ENCODE data around the gene USP13. TPM values are rescaled to one million over a fixed set of nuclear protein-coding genes. Genes with fewer than 3 reads are reported as not detected.

The USP13 gene
- total RNA-seq, 4 donors from 2014 or later: 17.4 to 19.8 (median 18.2) TPM

- no peak overlapping the region for H3K27ac ChIP-seq
- no peak overlapping the region for H3K4me3 ChIP-seq
- intact Hi-C loops (cut with DNase I; ENCODE audit: low total_unique reads): no loop called here
- no peak for DNase-seq
- H3K4me1 ChIP-seq: no peaks in the 10 kb centered on the region
- H3K36me3 ChIP-seq: no peaks in the 10 kb centered on the region
- no peaks in the 10 kb centered on the region for H3K27me3 ChIP-seq
- no peaks in the 10 kb centered on the region for H3K9me3 ChIP-seq
- TF ChIP-seq POLR2A (IDR thresholded peaks at IDR 0.05) (no peak), CTCF (IDR thresholded peaks at IDR 0.05) (no peak)
These were observed 70.8 kb downstream of the USP13 start for GRCh38 chr3:179723617-179724016.

- TF ChIP-seq POLR2A (IDR thresholded peaks at IDR 0.05) (no peak), CTCF (IDR thresholded peaks at IDR 0.05) (no peak)
- Histone ChIP-seq H3K36me3 (no peaks in the 10 kb centered on the region), H3K4me1 (no peaks in the 10 kb centered on the region), H3K27me3 (no peaks in the 10 kb centered on the region), H3K9me3 (no peaks in the 10 kb centered on the region), H3K4me3 (no peak overlapping the region), H3K27ac (no peak overlapping the region)
- DNase-seq: no peak
- intact Hi-C loops (cut with DNase I; ENCODE audit: low total_unique reads): no loop called here
These were observed 73.3 kb downstream of the USP13 start for GRCh38 chr3:179726075-179726699.

GRCh38 chr3:179729086-179729485 lies 76.2 kb downstream of the USP13 start:
- no peaks in the 10 kb centered on the region for H3K9me3 ChIP-seq
- H3K27me3 ChIP-seq: no peaks in the 10 kb centered on the region
- no peaks in the 10 kb centered on the region for H3K36me3 ChIP-seq
- intact Hi-C loops (cut with DNase I; ENCODE audit: low total_unique reads): no loop called here
- DNase-seq: no peak
- TF ChIP-seq CTCF (IDR thresholded peaks at IDR 0.05) (no peak), POLR2A (IDR thresholded peaks at IDR 0.05) (no peak)
- no peak overlapping the region for H3K4me3 ChIP-seq
- no peak overlapping the region for H3K27ac ChIP-seq
- no peaks in the 10 kb centered on the region for H3K4me1 ChIP-seq

- no peaks in the 10 kb centered on the region for H3K4me1 ChIP-seq
- H3K4me3 ChIP-seq: no peak overlapping the region
- H3K36me3 ChIP-seq: no peaks in the 10 kb centered on the region
- no peaks in the 10 kb centered on the region for H3K27me3 ChIP-seq
- intact Hi-C loops (cut with DNase I; ENCODE audit: low total_unique reads): no loop called here
- no peak for DNase-seq
- no peak for TF ChIP-seq CTCF (IDR thresholded peaks at IDR 0.05)
- TF ChIP-seq POLR2A (IDR thresholded peaks at IDR 0.05): no peak
- H3K27ac ChIP-seq: no peak overlapping the region
- H3K9me3 ChIP-seq: no peaks in the 10 kb centered on the region
These were observed 77.1 kb downstream of the USP13 start for GRCh38 chr3:179729981-179730380.

GRCh38 chr3:179730506-179730905 lies 77.7 kb downstream of the USP13 start:
- no peaks in the 10 kb centered on the region for H3K36me3 ChIP-seq
- TF ChIP-seq POLR2A (IDR thresholded peaks at IDR 0.05): no peak
- TF ChIP-seq CTCF (IDR thresholded peaks at IDR 0.05): no peak
- H3K27me3 ChIP-seq: no peaks in the 10 kb centered on the region
- H3K4me1 ChIP-seq: no peaks in the 10 kb centered on the region
- no peak for DNase-seq
- intact Hi-C loops (cut with DNase I; ENCODE audit: low total_unique reads): no loop called here
- no peak overlapping the region for H3K27ac ChIP-seq
- H3K4me3 ChIP-seq: no peak overlapping the region
- no peaks in the 10 kb centered on the region for H3K9me3 ChIP-seq
